Measurements from ENCODE around the gene MYO18B.

GRCh38 chr22:25753252-25753651 lies 11.3 kb downstream of the MYO18B start:
- TF ChIP-seq, protein P1, sequence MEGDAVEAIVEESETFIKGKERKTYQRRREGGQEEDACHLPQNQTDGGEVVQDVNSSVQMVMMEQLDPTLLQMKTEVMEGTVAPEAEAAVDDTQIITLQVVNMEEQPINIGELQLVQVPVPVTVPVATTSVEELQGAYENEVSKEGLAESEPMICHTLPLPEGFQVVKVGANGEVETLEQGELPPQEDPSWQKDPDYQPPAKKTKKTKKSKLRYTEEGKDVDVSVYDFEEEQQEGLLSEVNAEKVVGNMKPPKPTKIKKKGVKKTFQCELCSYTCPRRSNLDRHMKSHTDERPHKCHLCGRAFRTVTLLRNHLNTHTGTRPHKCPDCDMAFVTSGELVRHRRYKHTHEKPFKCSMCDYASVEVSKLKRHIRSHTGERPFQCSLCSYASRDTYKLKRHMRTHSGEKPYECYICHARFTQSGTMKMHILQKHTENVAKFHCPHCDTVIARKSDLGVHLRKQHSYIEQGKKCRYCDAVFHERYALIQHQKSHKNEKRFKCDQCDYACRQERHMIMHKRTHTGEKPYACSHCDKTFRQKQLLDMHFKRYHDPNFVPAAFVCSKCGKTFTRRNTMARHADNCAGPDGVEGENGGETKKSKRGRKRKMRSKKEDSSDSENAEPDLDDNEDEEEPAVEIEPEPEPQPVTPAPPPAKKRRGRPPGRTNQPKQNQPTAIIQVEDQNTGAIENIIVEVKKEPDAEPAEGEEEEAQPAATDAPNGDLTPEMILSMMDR (IDR thresholded peaks at IDR 0.05; ENCODE audit: extremely low read depth in 1 of 2, insufficient read depth in 1 of 2, low read depth in 1 of 2, low read length in 2 of 2): no peak
- TF ChIP-seq POLR2AphosphoS5 (IDR thresholded peaks at IDR 0.05; ENCODE audit: insufficient read depth, low read depth, low read length) (no peak), JUN (IDR thresholded peaks at IDR 0.05; ENCODE audit: borderline replicate concordance, insufficient read depth, insufficient read length, low read depth) (no peak), MAX (IDR thresholded peaks at IDR 0.05; ENCODE audit: insufficient read depth, insufficient read length) (no peak)

Data from endothelial cell of umbilical vein (primary cell).